ENCODE results near the gene INAFM2. TPM values are rescaled to one million over a fixed set of nuclear protein-coding genes. Genes with fewer than 3 reads are reported as not detected.
A peak's percentile ranks its signal among the peaks of the same experiment; 100 is the strongest.

Gene INAFM2
- total and polyA plus RNA-seq, 5 donors from 2014 or later = 0.67 to 10.0 (median 2.1) TPM

- Mint-ChIP-seq H3K27ac (peak within 1 kb of the TSS in 1 of 3 donors; percentile 15), H3K9me3 (peaks cover 0 to 1% (median 0%) of the 10 kb centered on the region in 7 donors), H3K4me1 (peaks cover 0 to 21% (median 10%) of the 10 kb centered on the region in 4 donors), H3K4me3 (peak within 1 kb of the TSS; percentile 74 to 92 (median 86)), H3K27me3 (peaks cover 10% of the 10 kb centered on the region), H3K36me3 (peaks cover 8% of the 10 kb centered on the region)
- H3K27me3 ChIP-seq (ENCODE audit: control insufficient read depth, insufficient read depth, low read length) = no peaks in the 10 kb centered on the region
- no peaks in the 10 kb centered on the region for H3K36me3 ChIP-seq (ENCODE audit: control insufficient read depth, insufficient read depth, low read length)
- no peaks in the 10 kb centered on the region for H3K9me3 ChIP-seq (ENCODE audit: control insufficient read depth in 2 of 2, low read length in 2 of 2)
- peaks cover 15% of the 10 kb centered on the region for H3K4me1 ChIP-seq (ENCODE audit: control insufficient read depth, insufficient read depth, low read length, poor library complexity, severe bottlenecking)
- DNase-seq = peak; percentile 84 to 91 (median 84)
- peak within 1 kb of the TSS; percentile 44 for H3K4me3 ChIP-seq (ENCODE audit: low read depth, low read length)
- H3K27ac ChIP-seq (ENCODE audit: insufficient read depth, low read length, poor library complexity, severe bottlenecking) = no peak within 1 kb of the TSS
- peak; percentile 87 for ATAC-seq (ENCODE audit: low read depth in 2 of 2)
Observed at GRCh38 chr15:40357723-40358470, 34.4 kb downstream of the INAFM2 start, which contains the start of gene DISP2. Gene DISP2, plus strand, starts transcription at chr15:40358219. Its CDS starts 103 bp downstream, at chr15:40358322.

- Histone ChIP-seq H3K9me3 (ENCODE audit: control insufficient read depth in 2 of 2, low read length in 2 of 2) (no peaks in the 10 kb centered on the region), H3K27me3 (ENCODE audit: control insufficient read depth, insufficient read depth, low read length) (no peaks in the 10 kb centered on the region), H3K4me3 (ENCODE audit: low read depth, low read length) (peak overlapping the region; percentile 35), H3K36me3 (ENCODE audit: control insufficient read depth, insufficient read depth, low read length) (no peaks in the 10 kb centered on the region), H3K27ac (ENCODE audit: insufficient read depth, low read length, poor library complexity, severe bottlenecking) (no peak overlapping the region), H3K4me1 (ENCODE audit: control insufficient read depth, insufficient read depth, low read length, poor library complexity, severe bottlenecking) (peaks cover 15% of the 10 kb centered on the region)
- Mint-ChIP-seq H3K9me3 (no peaks in the 10 kb centered on the region), H3K4me1 (peaks cover 0 to 25% (median 10%) of the 10 kb centered on the region in 4 donors), H3K36me3 (peaks cover 8% of the 10 kb centered on the region), H3K27ac (peak overlapping the region in 1 of 3 donors; percentile 15), H3K4me3 (peak overlapping the region; percentile 74 to 88 (median 81)), H3K27me3 (peaks cover 6% of the 10 kb centered on the region)
- DNase-seq = peak in 2 of 3 donors; percentile 33 to 44
- peak in 1 of 2 donors; percentile 17 for ATAC-seq (ENCODE audit: low read depth in 2 of 2)
Observed at GRCh38 chr15:40358471-40359353, 35.2 kb downstream of the INAFM2 start.

GRCh38 chr15:40360015-40360414 lies 36.5 kb downstream of the INAFM2 start:
- peaks cover 0 to 31% (median 9%) of the 10 kb centered on the region in 4 donors for H3K4me1 Mint-ChIP-seq
- Histone ChIP-seq H3K36me3 (ENCODE audit: control insufficient read depth, insufficient read depth, low read length) (no peaks in the 10 kb centered on the region), H3K4me1 (ENCODE audit: control insufficient read depth, insufficient read depth, low read length, poor library complexity, severe bottlenecking) (peaks cover 15% of the 10 kb centered on the region), H3K4me3 (ENCODE audit: low read depth, low read length) (no peak overlapping the region), H3K27me3 (ENCODE audit: control insufficient read depth, insufficient read depth, low read length) (no peaks in the 10 kb centered on the region), H3K9me3 (ENCODE audit: control insufficient read depth in 2 of 2, low read length in 2 of 2) (no peaks in the 10 kb centered on the region), H3K27ac (ENCODE audit: insufficient read depth, low read length, poor library complexity, severe bottlenecking) (no peak overlapping the region)
- no peaks in the 10 kb centered on the region for H3K9me3 Mint-ChIP-seq
- H3K36me3 Mint-ChIP-seq = peaks cover 8% of the 10 kb centered on the region
- peaks cover 5% of the 10 kb centered on the region for H3K27me3 Mint-ChIP-seq
- no peak for ATAC-seq (ENCODE audit: low read depth in 2 of 2)
- no peak for DNase-seq
- H3K27ac Mint-ChIP-seq = no peak overlapping the region
- H3K4me3 Mint-ChIP-seq = peak overlapping the region in 3 of 4 donors; percentile 74 to 88 (median 74)

GRCh38 chr15:40361640-40362039 lies 38.1 kb downstream of the INAFM2 start:
- Mint-ChIP-seq H3K27ac (no peak overlapping the region), H3K9me3 (peaks cover 0 to 1% (median 0%) of the 10 kb centered on the region in 7 donors), H3K36me3 (peaks cover 8% of the 10 kb centered on the region), H3K4me3 (peak overlapping the region in 1 of 4 donors; percentile 60), H3K27me3 (peaks cover under 1% of the 10 kb centered on the region), H3K4me1 (peaks cover 0 to 47% (median 12%) of the 10 kb centered on the region in 4 donors)
- H3K4me1 ChIP-seq (ENCODE audit: control insufficient read depth, insufficient read depth, low read length, poor library complexity, severe bottlenecking) = peaks cover 21% of the 10 kb centered on the region
- ATAC-seq (ENCODE audit: low read depth in 2 of 2) (no peak), DNase-seq (no peak)
- H3K4me3 ChIP-seq (ENCODE audit: low read depth, low read length) = no peak overlapping the region
- no peaks in the 10 kb centered on the region for H3K9me3 ChIP-seq (ENCODE audit: control insufficient read depth in 2 of 2, low read length in 2 of 2)
- H3K36me3 ChIP-seq (ENCODE audit: control insufficient read depth, insufficient read depth, low read length) = no peaks in the 10 kb centered on the region
- H3K27me3 ChIP-seq (ENCODE audit: control insufficient read depth, insufficient read depth, low read length) = no peaks in the 10 kb centered on the region
- H3K27ac ChIP-seq (ENCODE audit: insufficient read depth, low read length, poor library complexity, severe bottlenecking) = no peak overlapping the region

GRCh38 chr15:40363611-40364010 lies 40.1 kb downstream of the INAFM2 start:
- no peak for DNase-seq
- Mint-ChIP-seq H3K4me1 (peaks cover 5 to 51% (median 18%) of the 10 kb centered on the region in 4 donors), H3K9me3 (peaks cover 0 to 1% (median 0%) of the 10 kb centered on the region in 7 donors), H3K4me3 (peak overlapping the region in 1 of 4 donors; percentile 54), H3K27me3 (no peaks in the 10 kb centered on the region), H3K36me3 (peaks cover 8% of the 10 kb centered on the region), H3K27ac (no peak overlapping the region)
- H3K27ac ChIP-seq (ENCODE audit: insufficient read depth, low read length, poor library complexity, severe bottlenecking) = no peak overlapping the region
- H3K27me3 ChIP-seq (ENCODE audit: control insufficient read depth, insufficient read depth, low read length) = no peaks in the 10 kb centered on the region
- H3K9me3 ChIP-seq (ENCODE audit: control insufficient read depth in 2 of 2, low read length in 2 of 2) = no peaks in the 10 kb centered on the region
- no peak for ATAC-seq (ENCODE audit: low read depth in 2 of 2)
- no peaks in the 10 kb centered on the region for H3K36me3 ChIP-seq (ENCODE audit: control insufficient read depth, insufficient read depth, low read length)
- no peak overlapping the region for H3K4me3 ChIP-seq (ENCODE audit: low read depth, low read length)
- peaks cover 26% of the 10 kb centered on the region for H3K4me1 ChIP-seq (ENCODE audit: control insufficient read depth, insufficient read depth, low read length, poor library complexity, severe bottlenecking)

GRCh38 chr15:40364251-40364650 lies 40.8 kb downstream of the INAFM2 start:
- Mint-ChIP-seq H3K27me3 (no peaks in the 10 kb centered on the region), H3K4me3 (peak overlapping the region in 1 of 4 donors; percentile 44), H3K4me1 (peaks cover 5 to 50% (median 17%) of the 10 kb centered on the region in 4 donors), H3K27ac (no peak overlapping the region), H3K9me3 (peaks cover 0 to 1% (median 0%) of the 10 kb centered on the region in 7 donors), H3K36me3 (peaks cover 8% of the 10 kb centered on the region)
- H3K36me3 ChIP-seq (ENCODE audit: control insufficient read depth, insufficient read depth, low read length) = no peaks in the 10 kb centered on the region
- ATAC-seq (ENCODE audit: low read depth in 2 of 2) (no peak), DNase-seq (no peak)
- no peaks in the 10 kb centered on the region for H3K9me3 ChIP-seq (ENCODE audit: control insufficient read depth in 2 of 2, low read length in 2 of 2)
- H3K4me1 ChIP-seq (ENCODE audit: control insufficient read depth, insufficient read depth, low read length, poor library complexity, severe bottlenecking) = peaks cover 22% of the 10 kb centered on the region
- no peak overlapping the region for H3K27ac ChIP-seq (ENCODE audit: insufficient read depth, low read length, poor library complexity, severe bottlenecking)
- H3K4me3 ChIP-seq (ENCODE audit: low read depth, low read length) = no peak overlapping the region
- no peaks in the 10 kb centered on the region for H3K27me3 ChIP-seq (ENCODE audit: control insufficient read depth, insufficient read depth, low read length)

- no peak overlapping the region for H3K27ac Mint-ChIP-seq
- DNase-seq (no peak), ATAC-seq (ENCODE audit: low read depth in 2 of 2) (no peak)
- peaks cover 22% of the 10 kb centered on the region for H3K4me1 ChIP-seq (ENCODE audit: control insufficient read depth, insufficient read depth, low read length, poor library complexity, severe bottlenecking)
- H3K36me3 ChIP-seq (ENCODE audit: control insufficient read depth, insufficient read depth, low read length) = no peaks in the 10 kb centered on the region
- no peaks in the 10 kb centered on the region for H3K27me3 ChIP-seq (ENCODE audit: control insufficient read depth, insufficient read depth, low read length)
- H3K36me3 Mint-ChIP-seq = peaks cover 8% of the 10 kb centered on the region
- H3K27ac ChIP-seq (ENCODE audit: insufficient read depth, low read length, poor library complexity, severe bottlenecking) = no peak overlapping the region
- H3K4me3 Mint-ChIP-seq = peak overlapping the region in 1 of 4 donors; percentile 74
- H3K9me3 Mint-ChIP-seq = peaks cover 0 to 1% (median 0%) of the 10 kb centered on the region in 7 donors
- H3K4me1 Mint-ChIP-seq = peaks cover 5 to 49% (median 17%) of the 10 kb centered on the region in 4 donors
- H3K27me3 Mint-ChIP-seq = no peaks in the 10 kb centered on the region
- H3K4me3 ChIP-seq (ENCODE audit: low read depth, low read length) = no peak overlapping the region
- H3K9me3 ChIP-seq (ENCODE audit: control insufficient read depth in 2 of 2, low read length in 2 of 2) = no peaks in the 10 kb centered on the region
Observed at GRCh38 chr15:40365016-40365415, 41.5 kb downstream of the INAFM2 start.

Data from CD4-positive, CD25-positive, alpha-beta regulatory T cell (primary cell).